NCI-H2107 treated with DMSO at 0.1 percent for 48 hours (cell line): ENCODE results near the gene CENPX.

ENCODE experiments used
- DNase-seq: peaks from one replicate; lab custom pipeline; 2025; ENCODE audit not compliant: unreplicated experiment; lab: John Stamatoyannopoulos, UW

Gene CENPX

DNA sequence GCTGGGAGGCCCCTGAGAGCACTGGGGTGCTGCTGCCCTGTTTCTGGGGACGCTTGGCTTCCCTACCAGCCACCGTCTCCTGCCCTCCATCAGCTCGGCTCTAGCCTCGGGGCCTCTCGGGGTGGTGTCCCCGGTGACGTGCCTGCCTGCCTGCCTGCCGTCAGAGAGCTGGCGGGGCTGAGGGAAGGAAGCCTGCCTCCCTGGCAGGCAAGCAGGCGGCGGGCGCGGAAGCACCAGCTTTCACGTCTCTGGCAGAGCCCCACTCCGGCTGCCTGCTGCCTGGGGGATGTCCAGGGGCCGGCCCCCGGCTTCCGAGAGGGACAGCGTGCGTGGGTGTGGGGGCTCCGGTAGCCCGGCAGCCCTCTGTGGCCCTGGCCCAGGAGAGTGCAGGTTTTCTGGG, 9.3 kb downstream of the CENPX start:
- no peak for DNase-seq

DNA sequence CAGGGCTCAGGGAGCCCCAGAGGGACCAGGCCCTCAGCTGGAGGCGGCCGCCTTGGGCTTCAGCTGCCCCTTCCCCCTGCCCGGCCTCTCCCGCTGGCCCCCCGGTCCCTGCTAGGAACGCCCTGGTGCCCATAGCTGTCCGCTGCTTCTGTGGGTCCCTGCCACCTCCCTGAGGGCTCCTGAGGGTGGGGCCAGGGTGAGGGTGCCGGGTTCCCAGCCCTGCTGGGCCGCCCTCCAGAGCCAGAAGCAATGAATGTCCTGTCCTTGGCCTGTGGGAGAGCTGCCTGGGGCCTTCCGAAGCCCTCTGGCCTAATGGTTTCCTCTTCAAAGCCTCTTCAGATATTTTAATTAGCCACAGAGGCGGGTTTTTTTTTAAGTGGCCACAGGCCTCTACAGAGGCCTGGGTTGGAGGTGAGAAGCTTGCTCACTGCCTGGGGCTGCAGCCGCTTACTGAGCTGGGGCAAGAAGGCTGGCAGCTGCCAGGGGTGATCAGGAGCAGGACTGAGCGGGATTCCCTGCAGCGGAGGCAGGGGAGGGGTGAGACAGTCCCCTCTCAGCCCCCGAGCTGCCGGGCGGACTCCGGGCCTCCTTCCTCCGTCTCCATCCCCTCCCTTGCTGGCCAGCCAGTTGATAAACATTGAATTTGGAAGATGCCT, 9.9 kb downstream of the CENPX start:
- peak; percentile 52 for DNase-seq

DNA sequence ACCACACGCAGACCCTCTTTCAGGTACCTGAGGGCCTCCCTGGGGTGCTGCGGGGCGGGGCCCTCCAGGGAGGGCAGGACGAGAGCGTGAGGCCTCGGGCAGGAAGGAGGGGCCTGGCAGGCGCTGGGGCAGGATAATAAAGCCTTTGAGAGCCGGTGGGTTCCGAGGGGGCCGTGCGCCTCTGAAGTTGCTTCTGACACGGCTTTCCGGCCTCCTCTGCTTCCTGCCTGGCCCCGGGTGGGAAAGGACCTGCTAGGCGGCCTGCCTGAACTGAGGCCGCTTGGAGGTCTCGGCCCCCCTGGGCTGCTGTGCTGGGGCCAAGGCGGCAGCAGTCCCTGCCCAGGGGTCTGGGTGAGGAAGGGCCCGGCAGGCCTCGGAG, 10.4 kb downstream of the CENPX start:
- DNase-seq: no peak

- DNase-seq: no peak
These were observed 11.0 kb downstream of the CENPX start for GRCh38 chr17:82011617-82012187.

DNA sequence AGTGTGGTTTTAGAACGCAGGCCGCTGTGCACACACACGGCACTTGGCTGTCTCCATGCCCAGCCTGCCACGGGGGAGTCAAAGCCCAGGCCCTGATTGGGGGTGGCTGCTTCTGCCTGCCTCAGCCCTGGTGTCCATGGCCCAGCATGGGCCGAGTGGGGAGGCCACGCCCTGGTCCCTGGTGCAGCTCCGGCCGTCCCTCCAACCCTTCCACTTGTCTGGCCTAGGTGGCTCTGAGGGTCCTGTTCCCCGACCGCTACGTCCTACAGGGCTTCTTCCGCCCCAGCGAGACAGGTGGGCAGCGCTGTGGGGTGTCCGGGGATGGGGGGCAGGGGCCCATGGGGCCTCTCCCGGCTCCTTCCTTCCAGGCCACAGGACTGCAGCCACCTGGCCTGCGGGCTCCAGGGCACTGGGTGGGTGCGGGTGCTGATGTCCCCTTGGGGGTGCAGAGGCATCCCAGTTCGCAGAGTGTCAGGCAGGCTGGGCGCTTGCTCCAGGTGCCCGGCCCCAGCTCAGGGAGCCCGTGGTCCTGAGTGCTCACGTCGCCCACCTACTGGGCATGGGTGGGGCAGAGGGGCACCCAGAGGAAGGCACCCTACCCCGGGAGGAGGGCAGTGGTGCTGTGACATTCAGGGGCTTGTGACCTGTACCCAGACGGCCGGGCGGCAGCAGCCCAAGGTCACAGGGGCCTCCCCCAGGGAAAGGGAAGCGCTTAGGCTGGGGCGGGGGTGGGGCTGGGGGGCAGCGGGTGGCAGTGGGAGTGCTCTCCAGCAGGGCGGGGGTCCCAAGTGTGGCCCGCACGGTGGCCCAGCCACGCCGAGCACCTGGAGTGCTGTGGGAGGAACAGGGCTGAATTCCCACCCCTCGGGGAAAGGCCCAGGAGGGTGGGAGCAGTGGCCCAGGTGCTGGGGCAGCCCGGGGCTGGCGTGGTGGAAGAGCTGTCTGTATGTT, 11.8 kb downstream of the CENPX start:
- DNase-seq: no peak

- DNase-seq: no peak
These were observed 13.3 kb downstream of the CENPX start for GRCh38 chr17:82009413-82009812.

GRCh38 chr17:82008941-82009405, 13.7 kb downstream of the CENPX start:
- DNase-seq: no peak

DNA sequence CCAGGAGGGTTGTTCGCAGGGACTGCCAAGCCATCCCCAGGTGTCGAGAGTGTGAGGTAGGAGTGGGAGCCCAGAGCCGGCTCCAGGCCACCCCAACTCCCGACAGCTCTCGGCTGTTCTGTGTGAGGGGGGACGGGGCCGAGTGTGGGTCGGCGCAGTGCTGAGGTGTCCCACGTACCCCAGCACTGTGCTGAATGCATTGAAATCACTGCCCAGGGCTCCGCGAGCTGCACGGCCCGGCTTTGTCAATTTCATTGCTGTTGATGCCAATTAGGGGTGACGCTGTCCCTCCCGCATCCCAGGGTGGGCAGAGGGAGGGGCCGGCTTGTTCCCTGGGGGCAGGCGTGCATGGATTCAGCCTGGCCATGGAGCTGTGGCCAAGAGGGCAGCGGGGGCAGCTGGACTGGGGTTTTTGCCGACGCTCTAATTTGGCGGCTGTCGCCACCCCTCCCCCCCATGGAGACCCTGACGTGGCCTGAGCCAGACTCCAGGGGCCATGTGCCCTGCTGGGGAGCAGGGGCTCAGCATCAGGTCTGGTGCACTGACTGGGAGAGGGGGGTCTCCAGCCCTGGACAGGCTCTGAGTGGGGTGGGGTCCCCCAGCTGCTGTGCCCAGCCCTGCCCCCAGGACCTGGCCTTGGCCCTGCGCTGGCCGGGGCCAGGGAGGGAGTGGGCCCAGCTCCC, 14.3 kb downstream of the CENPX start:
- DNase-seq: no peak

DNA sequence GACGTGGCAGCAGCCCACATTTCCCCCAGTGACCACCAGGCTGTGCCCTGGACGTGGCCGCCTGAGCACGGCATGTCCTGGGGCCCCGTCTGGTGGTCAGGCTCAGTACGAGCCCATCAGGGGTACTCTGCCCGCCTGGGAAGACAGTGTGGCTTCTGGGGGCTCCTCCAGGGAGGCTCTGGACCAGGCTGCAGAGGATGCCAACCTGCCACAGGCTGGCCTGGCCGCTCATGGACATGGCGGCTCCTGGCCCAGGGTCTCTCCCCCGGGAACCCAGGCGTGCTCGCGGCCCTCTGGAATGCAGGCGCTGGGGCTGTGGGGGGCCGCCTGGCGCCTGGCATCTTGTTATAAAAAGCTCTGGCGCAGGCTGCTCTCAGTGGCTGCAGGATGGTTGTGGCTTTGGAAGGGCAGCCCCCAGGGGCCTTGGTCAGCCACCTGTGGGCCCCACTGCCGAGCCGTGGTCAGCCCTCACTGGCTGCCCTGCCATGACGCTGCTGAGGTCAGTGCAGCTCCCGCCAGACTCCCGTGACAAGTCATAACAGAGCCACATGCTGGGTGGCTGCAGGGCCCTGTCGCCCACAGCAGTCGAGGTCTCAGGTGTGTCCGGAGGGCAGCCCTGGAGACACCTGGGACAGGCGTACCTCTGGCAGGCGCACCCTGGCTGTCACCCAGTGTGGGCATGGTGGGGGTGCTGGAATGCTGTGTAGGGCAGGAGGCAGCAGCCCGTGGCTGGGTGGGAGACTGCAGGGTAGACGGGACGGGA, 15.0 kb downstream of the CENPX start:
- DNase-seq: no peak

DNA sequence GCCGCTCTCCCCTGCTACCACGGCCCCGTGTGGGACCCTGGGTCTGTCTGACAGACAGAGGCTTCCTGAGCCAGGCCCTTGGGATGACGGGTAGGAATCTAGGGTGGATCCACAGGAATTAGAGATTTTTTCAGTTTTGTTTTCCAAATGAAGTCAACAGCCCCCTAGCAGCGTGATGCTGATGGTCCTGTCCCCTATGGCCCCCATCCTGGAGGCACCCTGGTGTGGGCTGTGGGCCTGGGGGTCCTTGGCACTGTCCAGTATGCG, 15.5 kb downstream of the CENPX start:
- DNase-seq: no peak

DNA sequence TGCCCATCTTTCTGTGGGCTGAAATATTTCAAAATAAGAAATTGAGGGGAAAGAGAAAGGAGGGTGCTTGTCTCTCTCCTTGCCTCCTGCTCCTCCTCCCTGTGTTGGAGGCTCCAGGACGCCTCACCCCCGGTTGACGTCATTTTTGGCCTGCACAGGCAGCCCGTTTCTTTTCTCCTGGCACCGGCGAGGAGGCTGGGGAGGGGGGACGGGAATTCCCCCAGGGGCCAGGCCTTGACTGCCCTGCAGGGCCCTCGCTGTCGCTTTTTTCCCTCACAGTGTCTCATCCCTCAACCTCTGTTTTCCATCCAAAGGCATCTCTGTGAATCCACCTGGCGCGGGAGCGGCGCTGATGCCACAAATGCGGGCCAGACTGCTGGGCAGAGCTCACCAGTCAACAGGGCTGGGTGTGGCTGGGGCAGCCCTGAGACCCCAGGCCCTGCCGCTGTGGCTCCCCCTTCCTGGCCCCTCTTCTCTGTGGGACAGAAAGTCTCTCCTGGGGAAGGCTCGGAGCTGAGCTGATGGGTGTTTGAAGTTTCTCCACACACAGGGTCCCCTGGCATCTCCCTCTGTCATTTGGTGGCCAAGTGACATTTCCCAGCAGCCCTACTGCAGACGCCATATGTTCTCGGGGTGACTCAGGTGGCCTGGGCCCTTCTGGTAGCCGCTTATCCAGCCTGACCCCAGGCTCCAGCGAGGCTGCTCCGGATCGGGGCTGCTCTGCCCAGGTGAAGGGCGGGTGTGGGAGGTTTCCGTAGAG, 16.0 kb downstream of the CENPX start:
- no peak for DNase-seq

DNA sequence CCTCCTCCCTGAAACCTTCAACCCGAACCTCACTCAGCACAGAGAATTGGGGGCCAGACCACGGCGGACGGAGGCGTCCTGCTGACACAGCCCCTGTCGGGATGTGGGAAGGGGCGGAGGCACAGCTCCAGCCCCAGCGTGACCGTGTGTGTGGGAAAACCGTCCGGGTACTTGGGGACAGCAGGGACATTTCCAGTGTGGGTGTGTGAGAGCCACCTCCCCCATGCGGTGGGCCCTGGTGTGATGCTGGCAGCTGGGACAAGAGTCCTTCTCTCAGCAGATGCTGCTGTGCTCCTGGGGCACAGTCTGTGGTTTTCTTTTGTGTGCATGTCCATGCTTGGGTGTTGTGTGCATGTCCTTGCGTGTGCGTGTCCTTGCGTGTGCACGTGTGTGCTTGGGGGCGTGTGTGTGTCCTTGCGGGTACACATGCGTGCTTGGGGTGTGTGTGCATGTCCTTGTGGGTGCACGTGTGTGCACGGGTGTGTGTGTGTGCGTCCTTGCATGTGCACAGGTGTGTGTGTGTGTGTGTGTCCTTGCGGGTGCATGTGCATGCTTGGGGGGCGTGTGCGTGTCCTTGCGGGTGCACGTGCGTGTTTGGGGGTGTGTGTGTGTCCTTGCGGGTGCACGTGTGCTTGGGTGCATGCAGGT, 16.9 kb downstream of the CENPX start:
- no peak for DNase-seq

- DNase-seq: no peak
These were observed 17.9 kb downstream of the CENPX start for GRCh38 chr17:82004517-82005455.

DNA sequence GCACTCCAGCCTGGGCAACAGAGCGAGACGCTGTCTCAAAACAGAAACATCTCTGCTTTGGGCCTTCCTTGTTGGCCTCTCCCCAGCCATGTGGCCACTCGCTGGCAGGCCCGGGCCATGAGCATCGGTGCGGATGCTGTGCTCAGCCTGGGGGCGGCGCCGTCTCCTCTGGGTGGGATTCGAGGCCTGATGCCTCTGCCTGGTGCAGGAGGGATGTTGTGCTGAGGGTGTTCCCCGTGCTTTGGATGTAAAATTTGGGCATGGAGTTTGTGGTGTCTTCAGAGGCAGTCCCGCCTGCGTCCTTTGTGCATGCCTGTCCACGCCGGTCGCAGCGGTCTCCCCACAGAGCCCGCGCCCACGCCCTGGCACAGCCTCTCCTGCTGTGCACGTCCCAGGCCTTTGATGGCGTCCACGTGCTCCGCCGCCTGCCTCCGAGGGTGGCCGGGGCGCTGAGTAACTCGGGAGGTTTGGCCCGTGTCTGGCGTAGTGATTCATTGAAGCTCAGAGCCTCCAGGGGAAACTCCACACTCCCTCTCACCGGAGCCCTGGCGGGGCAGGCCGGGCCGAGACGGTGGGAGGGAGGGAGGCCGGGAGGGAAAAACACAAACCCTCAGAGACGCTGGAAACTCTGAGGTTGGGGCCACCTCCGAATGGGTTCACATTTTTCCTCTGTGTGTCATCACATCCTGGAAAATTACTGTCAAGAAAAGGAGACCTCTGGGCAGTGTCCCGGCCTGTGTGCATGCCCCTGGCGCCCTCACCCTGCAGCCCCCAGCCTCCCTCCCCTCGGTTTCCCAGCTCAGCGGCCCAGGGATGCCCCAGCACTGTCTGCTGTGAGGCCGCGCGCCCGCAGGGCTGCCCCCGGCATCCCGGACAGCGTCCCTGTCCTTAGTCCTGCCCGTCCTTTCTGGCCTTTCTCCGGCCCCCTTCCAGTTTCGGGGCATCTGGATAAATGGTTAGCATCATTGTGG, 19.0 kb downstream of the CENPX start:
- DNase-seq: no peak

- DNase-seq: no peak
These were observed 21.1 kb downstream of the CENPX start for GRCh38 chr17:82001571-82002056.

DNA sequence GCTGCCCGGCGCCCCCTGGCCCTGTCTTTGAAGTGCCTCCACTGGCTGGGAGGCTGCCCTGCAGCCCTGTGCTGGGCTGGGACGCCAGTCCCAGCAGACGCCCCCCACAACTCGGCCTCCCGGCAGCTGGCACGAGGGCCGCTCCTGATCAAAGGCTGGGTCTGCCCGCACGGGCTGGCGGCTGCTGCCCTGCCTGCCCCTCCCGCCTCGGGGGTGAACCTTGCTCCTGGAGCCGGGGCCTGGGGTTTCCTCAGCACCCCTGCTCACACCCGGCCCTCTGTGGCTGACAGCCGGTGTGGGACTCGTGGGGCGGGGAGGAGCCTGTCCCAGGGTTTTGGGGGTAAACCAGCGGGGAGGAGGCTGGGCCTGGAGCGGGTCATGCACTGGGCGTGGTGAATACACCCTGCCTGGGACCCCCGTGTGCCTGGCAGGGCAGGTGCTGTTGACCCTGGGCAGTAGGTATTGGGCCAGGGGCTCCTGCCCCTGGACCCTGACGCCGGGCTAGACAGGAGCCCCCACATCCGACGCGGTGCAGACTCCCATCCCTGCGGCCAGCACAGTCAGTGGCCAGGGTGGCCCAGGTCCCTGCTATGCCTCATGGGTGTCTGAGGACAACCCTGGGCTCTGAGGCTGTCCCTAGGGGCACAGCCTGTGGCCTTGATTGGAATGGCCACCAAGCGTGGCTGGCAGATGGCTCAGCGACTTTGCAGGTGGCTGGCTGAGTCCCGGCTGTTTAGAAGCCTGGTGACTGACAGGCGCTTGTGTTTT, 21.7 kb downstream of the CENPX start:
- no peak for DNase-seq
